Fibroblast of mammary gland (primary cell): ENCODE data around the gene IRX3.

Source experiments
- DNase-seq: peaks from one replicate; pipeline ENCODE4 v3.0.0-alpha.2; 2010; ENCODE audit warnings: low read depth
- H3K4me3 ChIP-seq: 2 replicates; pipeline ENCODE4 v1.5.1; 2011; ENCODE audit warnings: low read depth, mild to moderate bottlenecking, low read length, moderate library complexity; ENCODE audit not compliant: control insufficient read depth
- TF ChIP-seq, protein P1 (sequence below): conservative IDR thresholded peaks from 2 replicates; pipeline ENCODE4 v1.5.1; 2011; ENCODE audit warnings: low read depth, low read length, inconsistent platforms; ENCODE audit not compliant: control insufficient read depth, insufficient read depth

IRX3 gene

DNA sequence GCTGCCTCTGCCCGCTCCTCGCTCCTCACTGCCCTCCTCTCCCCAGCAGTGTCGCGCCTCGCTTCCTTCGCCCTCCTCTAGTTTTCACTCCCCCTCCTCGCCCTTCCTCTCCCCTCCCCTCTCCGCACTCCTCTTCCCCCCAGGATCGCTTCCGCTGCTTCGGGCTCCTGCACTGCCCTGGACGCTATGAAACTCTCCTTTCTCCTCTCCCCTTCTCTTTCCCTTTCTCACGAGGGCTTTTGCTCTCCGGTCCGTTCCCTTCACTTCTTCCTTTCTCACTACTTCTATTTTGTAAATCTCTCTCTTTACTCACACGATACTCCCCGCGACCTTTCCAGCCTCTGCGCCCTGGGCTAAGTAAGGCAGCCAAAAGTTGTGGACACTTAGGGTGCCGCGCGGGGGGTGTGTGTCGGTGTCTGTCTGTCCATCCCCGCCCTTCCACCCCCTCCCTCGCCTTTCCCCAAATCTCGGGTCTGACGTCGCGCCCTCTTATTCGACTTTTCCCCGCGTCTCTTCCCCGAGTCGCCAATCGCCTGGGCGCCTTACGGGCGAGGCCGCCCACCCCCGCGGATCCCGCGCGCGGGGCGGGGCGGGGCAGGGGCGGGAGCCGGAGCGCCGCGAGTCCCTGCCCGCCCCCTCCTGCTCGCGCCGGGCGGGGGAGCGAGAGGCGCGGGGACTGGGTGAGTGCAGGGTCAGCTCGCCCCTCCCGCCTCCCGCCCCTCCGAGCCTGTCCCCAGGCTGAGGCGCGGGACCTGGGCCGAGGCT is at the start of gene IRX3:
TSS of gene IRX3 (minus strand) at position 422 of the 765 bp plus-strand sequence. CDS start 737 bp downstream, outside the sequence.
- TF ChIP-seq, protein P1, sequence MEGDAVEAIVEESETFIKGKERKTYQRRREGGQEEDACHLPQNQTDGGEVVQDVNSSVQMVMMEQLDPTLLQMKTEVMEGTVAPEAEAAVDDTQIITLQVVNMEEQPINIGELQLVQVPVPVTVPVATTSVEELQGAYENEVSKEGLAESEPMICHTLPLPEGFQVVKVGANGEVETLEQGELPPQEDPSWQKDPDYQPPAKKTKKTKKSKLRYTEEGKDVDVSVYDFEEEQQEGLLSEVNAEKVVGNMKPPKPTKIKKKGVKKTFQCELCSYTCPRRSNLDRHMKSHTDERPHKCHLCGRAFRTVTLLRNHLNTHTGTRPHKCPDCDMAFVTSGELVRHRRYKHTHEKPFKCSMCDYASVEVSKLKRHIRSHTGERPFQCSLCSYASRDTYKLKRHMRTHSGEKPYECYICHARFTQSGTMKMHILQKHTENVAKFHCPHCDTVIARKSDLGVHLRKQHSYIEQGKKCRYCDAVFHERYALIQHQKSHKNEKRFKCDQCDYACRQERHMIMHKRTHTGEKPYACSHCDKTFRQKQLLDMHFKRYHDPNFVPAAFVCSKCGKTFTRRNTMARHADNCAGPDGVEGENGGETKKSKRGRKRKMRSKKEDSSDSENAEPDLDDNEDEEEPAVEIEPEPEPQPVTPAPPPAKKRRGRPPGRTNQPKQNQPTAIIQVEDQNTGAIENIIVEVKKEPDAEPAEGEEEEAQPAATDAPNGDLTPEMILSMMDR = no peak
- DNase-seq = peak; percentile 90
- peak within 1 kb of the TSS; percentile 69 for H3K4me3 ChIP-seq

DNA sequence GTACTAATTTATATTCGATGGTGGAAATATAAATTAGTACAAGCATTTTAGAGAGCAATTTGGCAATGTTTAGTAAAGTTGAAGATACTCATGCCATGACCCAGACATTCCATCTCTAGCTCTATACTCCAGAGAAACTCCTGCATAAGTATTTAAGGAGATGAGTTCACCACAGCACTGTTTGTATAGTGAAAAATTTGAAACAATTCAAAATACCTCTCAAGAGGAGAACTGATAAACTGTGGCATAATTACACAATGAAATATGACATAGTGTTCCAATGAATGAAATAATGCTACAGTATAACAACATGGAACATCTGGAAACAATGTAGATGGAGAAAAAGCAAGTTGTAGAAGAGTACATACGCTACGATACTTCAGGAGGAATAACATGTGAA is 48.6 kb upstream of the IRX3 start:
- H3K4me3 ChIP-seq = no peak overlapping the region
- no peak for DNase-seq
- TF ChIP-seq, protein P1 = no peak

DNA sequence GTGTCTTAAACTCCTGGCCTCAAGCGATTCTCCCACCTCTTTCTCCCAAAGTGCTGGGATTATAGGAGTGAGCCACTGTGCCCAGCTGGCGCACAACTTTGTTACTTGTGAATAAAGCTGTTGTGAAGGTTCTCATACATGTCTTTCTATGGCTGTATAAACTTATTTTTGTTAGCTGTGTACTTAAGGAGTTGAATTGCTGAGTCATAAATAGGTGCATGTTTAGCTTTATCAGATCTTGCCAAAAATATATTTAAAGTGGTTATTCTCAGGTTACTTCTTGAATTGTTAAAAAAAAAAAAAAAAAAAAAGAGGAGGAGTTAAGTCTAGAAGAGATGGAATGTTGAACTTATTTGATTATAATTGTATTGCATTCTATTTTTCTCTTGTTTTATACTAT is 47.6 kb upstream of the IRX3 start:
- TF ChIP-seq, protein P1 = no peak
- no peak overlapping the region for H3K4me3 ChIP-seq
- DNase-seq = no peak

DNA sequence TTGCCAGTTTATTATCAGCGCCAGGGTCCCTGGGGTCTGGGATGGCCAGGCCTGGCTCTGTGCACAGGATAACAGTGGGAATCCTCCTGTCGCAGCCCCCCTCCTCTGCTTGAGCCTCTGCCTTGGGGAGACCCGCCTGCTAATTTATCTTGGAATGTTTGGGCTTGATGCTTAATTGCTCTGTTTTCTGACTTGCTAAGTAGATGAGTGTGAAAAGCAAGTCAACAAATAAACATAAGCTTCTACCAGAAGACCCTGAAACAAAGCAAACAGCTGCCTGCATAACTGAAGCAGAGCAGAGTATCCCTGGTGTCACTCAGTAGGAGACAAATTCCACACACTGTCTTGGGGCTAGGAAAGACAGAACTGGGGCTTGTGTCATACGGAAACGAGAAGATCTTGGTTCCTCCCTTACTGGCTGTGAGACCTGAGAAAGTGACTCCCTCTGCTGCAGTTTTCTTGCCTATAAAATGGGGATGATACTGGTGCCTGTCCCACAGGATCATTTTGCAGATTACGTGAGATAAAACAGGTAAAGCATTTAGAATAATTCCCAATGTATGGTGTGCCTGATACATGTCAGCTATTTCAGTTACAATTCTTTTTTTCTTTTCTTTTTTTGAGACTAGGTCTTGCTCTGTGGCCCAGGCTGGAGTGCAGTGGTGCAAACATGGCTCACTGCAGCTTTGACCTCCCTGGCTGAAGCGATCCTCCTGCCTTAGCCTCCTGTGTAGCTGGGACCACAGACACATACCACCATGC is 44.8 kb upstream of the IRX3 start:
- TF ChIP-seq, protein P1 = no peak
- no peak for DNase-seq
- no peak overlapping the region for H3K4me3 ChIP-seq

DNA sequence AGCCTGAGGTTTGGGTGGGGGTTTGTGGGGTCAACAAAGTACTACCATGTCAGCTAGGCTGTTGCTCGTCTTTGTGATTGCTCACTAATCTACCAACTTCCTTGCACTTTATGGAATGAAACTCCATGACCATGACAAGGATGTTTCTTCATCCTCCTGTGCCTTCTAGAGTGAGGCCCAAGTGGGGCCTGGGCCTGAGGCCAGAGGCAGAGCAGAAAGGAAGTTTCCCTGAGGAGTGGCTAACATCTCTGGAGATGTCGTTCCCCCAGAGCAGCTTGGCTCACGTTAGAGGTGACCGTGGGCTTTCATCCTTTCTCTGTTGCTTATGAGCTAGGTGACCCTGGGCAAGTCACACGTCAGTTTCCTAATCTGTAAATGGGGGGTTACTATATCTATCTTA is 41.0 kb upstream of the IRX3 start:
- no peak for DNase-seq
- TF ChIP-seq, protein P1 = no peak
- H3K4me3 ChIP-seq = no peak overlapping the region

DNA sequence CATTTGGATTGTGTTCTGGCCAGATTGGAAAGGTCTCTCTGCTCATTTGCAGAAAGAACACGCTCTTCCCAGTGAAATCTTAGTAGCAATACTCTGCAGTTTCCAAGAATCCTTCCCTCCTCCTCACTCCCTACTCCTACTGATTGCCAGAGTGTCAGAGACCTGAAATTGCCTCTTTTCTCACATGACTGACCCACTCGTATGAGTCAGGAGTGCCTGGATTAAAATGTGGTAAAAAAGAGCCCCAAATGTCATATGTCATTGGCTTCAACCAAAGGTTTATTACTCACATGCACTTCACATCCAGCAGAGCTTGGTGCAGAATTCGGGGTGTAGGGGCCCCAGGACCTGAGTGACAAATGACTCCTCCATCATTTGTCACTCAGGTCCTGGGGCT is 39.7 kb upstream of the IRX3 start:
- TF ChIP-seq, protein P1 = no peak
- peak; percentile 69 for DNase-seq
- H3K4me3 ChIP-seq = no peak overlapping the region
